Measurements from ENCODE around the gene ATG12. TPM values are rescaled to one million over a fixed set of nuclear protein-coding genes. Genes with fewer than 3 reads are reported as not detected.

Gene ATG12
- total RNA-seq = 77.8 and 81.9 TPM in 2 replicates

DNA sequence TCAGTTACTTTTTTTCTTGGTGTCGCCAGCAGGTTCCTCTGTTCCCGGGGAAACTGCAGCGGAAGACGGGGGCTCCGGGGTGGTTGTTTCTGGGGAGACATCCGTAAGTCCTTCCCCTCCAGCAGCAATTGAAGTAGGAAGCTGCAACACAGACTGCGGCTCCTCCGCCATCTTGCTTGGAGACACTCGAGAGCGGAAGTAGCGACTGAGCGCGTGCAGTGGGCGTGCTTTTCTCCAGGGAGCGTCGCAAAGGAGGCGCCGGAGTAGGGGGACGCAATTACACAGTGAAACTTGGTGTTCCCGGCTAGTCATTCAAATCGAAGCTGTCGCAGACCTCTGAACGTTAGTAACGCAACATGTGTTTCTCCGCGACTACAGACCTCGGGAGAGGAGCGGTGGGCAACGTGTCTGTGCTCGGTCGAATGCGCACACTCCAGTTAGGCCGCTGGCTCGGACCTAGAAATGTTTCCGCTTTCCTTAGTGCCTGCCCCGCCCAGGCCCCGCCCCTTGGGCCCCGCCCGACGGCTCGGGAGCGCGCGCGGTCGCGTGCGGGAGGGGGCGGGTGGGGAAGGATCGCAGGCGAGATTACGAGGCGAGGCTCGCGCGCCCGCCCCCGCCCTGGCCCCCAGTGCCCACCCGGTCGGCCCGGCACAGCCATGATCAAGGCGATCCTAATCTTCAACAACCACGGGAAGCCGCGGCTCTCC, at the start of gene ATG12, which contains the start of gene AP3S1:
ATG12 (minus strand) TSS at position 184 of the 707 bp plus-strand sequence; CDS start at position 171, 13 bp downstream.
AP3S1 (plus strand) TSS at position 554 of the 707 bp plus-strand sequence; CDS start at position 657, 103 bp downstream.

DNA sequence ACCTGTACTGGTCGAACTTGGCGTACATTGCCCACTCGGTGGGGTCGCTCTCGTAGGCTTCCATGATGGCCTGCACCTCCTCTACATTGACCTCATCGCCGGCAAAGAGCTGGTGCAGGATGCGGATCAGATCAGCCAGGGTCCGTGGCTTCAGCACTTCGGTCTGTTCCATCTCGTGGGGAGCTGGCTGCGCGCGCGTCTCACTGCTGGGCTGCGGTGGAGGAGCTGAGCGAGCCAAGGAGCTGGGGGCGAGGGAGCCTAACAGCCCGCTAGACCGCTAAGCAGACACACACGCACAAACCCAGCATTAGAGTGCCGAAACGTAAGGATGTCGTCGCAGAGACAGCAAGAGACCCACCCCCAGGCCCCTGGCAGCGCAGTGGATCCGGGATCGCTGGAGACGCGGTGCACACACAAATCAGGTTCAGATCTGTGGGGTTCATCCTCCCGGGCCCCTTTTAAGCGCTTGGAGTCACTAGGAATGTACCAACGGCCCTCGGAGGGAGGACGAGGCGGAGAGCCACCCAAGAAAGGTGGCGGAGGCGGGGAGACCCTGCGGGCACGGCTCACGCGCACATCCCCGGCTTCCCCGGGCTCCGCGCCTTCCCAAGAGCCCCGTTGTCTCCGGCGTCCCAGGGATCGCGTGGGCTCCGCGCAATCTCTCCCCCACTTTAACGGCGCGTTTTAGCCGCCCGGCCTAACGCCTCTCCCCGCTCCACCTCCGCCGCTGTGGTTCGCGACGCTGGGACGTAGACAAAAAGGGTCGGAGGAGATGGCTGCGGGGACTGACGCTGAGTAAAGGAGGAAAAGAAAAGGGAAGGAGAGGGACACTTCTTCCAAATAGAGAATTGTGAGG, 24.9 kb downstream of the ATG12 start, which contains the start of gene CDO1:
CDO1 (minus strand) TSS at position 434 of the 856 bp plus-strand sequence; CDS start at position 172, 262 bp downstream.

Other genes starting within 250 kb of the ATG12 start
- gene TICAM2, start 239.1 kb downstream of the ATG12 start, total RNA-seq = 1.7 and 3.4 TPM in 2 replicates
- 195 and 213 TPM in 2 replicates for gene TMED7, start 215.5 kb downstream of the ATG12 start, total RNA-seq
- 1.5 and 3.5 TPM in 2 replicates for gene CDO1, start 24.9 kb downstream of the ATG12 start, total RNA-seq
- 103 and 132 TPM in 2 replicates for gene AP3S1, start 370 bp upstream of the ATG12 start, total RNA-seq
- gene LVRN, start 120.9 kb upstream of the ATG12 start, total RNA-seq = 0.07 and 0.13 TPM in 2 replicates
- 0.07 and 0.27 TPM in 2 replicates for gene ARL14EPL, start 190.9 kb upstream of the ATG12 start, total RNA-seq
- 44.8 and 51.4 TPM in 2 replicates for gene COMMD10, start 243.5 kb upstream of the ATG12 start, total RNA-seq